T-helper 22 cell (primary cell): ENCODE results near the gene CBX3.
A peak's percentile ranks its signal among the peaks of the same experiment; 100 is the strongest.
"Not testable (repeated sequence)": the region's sequence is repeated elsewhere in the genome, so short reads cannot be mapped to it uniquely, and the experiment has no call there.

Source experiments
- DNase-seq: peaks from one replicate; pipeline ENCODE4 v3.0.0-alpha.2; 2020; ENCODE audit warnings: low read depth

Gene CBX3

DNA sequence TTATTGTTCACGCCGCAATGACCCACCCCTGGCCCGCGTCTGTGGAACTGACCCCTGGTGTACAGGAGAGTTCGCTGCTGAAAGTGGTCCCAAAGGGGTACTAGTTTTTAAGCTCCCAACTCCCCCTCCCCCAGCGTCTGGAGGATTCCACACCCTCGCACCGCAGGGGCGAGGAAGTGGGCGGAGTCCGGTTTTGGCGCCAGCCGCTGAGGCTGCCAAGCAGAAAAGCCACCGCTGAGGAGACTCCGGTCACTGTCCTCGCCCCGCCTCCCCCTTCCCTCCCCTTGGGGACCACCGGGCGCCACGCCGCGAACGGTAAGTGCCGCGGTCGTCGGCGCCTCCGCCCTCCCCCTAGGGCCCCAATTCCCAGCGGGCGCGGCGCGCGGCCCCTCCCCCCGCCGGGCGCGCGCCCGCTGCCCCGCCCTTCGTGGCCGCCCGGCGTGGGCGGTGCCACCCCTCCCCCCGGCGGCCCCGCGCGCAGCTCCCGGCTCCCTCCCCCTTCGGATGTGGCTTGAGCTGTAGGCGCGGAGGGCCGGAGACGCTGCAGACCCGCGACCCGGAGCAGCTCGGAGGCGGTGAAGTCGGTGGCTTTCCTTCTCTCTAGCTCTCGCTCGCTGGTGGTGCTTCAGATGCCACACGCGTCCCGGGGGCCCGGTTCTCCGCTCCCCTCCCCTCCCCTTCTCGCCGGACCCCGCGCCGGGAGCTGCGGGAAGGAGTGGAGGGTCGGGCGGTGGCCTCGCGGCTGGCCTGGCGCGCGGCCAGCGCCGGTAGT, at the start of gene CBX3:
Gene CBX3, plus strand, starts transcription at position 499 of the 772 bp plus-strand sequence. CDS start 1,254 bp downstream, outside the sequence.
- peak; percentile 77 for DNase-seq

DNA sequence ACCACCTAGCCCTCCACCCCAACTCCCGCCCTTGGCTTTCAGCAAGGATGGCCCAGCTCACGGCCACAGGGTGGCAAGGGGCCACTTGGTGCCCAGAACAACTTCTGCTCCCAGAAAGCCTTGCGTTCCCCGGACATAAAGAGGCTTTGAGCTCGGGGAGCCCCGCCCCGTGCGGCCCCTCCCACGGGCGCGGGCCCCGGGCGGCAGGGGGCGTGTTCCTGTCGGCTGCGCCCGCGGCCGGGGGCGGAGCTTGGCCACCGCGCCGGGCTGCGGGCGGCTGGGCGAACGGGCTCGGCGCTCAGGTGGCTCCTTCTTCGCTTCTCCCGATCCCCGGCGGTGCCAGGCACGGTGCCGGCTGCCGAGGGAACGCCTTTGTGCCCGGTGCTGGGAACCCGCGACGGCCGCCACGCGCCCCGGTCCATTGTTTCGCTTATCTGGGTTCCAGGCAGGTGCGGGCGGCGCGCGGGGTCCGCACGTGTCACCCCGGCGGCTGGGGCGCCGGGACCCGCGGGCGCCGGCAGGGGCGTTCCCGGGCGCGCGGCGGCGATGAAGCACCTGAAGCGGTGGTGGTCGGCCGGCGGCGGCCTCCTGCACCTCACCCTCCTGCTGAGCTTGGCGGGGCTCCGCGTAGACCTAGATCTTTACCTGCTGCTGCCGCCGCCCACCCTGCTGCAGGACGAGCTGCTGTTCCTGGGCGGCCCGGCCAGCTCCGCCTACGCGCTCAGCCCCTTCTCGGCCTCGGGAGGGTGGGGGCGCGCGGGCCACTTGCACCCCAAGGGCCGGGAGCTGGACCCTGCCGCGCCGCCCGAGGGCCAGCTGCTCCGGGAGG, 49.4 kb upstream of the CBX3 start, which contains the start of gene NFE2L3:
Gene NFE2L3, plus strand, starts transcription at position 246 of the 829 bp plus-strand sequence. Its CDS starts 301 bp downstream, at position 547.
- DNase-seq = peak; percentile 69

DNA sequence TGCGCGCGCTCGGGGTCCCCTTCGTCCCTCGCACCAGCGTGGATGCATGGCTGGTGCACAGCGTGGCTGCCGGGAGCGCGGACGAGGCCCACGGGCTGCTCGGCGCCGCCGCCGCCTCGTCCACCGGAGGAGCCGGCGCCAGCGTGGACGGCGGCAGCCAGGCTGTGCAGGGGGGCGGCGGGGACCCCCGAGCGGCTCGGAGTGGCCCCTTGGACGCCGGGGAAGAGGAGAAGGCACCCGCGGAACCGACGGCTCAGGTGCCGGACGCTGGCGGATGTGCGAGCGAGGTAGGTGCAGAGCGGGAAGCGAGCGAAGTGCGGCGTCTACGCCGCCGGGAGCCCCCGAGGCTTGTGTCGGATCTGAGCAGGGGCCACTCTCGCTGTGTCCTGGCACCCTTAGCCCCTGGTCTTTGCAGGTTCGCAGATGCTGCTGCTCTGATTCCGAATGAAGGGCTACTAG, 48.7 kb upstream of the CBX3 start:
- not testable (repeated sequence) for DNase-seq

DNA sequence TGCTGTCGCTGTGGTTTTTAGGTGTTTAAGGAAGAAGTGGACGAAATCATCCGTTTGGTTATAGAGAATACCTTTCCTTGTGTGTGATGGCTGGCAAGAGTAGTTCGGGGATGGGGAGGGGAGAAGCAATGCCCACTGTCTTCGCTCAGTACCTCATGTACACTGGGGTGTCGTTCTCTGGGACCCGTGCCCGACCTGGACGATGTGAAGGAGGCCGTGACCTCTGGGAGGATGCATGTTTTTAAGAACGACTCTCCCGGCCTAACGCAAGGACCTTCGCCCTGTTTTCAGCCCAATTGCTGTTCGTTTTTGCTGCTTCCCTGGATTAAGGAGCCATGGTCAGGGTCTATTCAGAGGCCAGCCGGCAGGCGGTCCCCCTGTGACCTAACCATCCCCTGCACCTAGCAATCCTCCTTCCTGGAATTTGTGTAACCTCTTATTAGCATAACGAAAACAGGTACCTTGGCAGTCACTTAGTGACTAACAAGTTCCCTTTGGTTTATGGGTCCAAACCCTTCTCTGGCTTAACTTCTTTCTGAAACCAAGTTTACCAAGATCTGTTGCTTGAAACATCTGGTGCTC, 48.2 kb upstream of the CBX3 start:
- no peak for DNase-seq

DNA sequence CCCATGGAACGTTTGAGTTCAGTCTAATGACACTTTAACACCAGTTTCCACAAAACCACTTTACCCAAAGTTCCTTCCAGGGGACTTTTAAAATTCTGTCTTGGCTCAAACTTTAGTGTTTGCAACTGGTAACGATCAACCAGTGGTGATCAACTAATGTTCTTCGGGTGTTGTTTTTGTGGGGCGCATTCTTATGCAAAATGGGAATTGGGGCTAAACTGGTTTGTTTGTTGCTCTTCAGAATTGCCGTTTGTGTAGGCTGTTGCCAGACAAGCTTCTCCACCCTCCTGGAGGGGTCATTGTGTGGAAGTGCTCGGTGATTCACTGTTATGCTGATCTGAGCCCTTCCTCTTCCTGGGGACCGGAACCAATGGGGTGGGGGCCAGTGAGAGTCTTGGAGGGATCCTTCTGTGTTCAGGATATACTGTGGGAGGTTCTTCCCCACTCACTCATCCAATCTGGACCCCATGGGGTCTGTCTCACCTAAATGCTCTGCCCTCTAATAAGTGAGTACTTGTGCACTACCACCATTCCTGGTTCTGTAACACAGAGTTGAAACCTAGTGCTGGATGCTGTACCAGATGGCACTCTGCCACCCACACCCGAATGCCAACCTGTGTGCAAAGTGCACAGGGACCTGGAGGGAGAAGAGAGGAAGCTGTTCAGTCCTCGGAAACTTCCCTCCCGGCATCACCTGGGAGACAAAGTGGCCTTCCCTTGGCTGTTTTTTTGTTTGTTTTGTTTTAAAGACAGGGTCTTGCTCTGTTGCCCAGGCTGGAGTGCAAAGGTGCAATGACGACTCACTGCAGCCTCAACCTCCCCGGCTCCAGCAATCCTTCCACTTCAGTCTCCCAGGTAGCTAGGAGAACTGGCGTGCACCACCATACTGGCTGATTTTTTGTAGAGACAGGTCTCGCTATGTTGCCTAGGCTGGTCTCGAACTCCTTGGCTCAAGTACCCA, 47.4 kb upstream of the CBX3 start:
- DNase-seq = no peak

DNA sequence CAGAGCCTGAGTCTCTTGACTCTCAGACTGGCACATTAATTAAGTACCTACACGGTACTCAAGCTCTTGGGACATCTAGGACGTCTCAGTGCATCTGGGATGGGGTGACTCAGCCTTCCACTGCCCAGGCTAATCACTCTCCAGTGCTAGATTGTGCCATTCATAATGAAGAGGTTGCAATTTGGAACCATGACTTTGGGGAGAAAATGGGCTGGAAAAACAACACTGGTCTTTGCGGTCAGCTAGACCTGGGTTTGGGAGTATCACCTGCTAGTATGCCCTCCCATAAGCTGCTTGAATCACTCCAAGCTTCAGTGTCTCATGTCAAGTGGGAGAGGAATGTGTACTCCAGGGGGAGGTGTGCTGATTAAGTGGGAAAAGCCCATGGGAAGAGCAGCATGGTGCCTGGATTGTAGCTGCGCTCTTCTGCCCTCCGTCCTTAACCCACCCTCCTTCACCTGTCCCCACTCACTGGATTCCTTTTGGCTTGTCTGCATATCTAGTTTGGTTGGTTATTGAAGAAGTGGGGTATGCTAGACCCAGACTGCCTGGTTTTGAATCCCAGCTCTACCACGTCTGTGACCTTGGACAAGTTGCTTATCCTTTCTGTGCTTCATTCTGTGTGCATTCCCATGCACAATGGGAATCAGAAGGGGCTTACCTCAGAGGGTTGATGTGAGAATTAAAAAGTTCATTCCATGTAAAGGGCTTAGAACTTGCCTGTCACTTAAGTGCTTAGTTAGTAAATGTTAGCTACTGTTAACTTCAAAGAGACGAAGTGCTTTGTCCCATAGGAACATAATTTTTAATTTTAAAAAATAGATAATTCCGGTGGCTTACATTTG, 45.8 kb upstream of the CBX3 start:
- no peak for DNase-seq

DNA sequence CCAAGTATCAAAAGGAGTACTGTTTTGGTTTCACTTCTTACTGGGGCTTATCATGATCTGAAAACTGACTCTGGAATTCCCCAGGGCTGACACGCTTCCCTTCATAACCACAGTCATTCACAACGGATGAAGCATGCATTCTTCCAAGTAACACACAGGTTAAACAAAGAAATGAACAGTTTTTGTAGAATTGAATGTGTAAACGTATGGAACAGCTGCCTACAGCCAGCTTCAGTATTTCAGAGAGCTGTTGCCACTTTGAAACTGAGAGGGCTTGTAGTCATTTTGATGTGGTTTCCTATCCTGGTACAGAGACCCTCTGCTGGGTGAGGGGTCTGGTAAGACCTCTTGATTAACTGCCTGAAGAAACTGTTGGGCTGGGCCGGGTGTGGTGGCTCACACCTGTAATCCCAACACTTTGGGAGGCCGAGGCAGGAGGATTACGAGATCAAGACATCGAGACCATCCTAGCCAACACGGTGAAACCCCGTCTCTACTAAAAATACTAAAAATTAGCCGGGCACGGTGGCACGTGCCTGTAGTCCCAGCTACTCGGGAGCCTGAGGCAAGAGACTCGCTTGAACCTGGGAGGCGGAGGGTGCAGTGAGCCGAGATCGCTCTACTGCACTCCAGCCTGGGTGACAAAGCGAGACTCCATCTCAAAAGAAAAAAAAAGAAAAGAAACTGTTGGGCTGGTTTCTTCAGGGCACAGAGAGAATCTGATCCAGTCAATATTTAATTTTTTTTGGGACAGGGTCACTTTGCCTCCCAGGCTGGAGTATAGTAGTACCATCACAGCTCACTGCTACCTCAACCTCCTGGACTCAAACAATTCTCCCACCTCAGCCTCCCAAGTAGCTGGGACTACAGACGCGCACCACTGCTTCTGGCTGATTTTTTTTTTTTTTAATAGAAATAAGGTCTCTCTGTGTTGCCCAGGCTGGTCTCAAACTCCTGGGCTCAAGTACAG, 44.8 kb upstream of the CBX3 start:
- peak; percentile 55 for DNase-seq

DNA sequence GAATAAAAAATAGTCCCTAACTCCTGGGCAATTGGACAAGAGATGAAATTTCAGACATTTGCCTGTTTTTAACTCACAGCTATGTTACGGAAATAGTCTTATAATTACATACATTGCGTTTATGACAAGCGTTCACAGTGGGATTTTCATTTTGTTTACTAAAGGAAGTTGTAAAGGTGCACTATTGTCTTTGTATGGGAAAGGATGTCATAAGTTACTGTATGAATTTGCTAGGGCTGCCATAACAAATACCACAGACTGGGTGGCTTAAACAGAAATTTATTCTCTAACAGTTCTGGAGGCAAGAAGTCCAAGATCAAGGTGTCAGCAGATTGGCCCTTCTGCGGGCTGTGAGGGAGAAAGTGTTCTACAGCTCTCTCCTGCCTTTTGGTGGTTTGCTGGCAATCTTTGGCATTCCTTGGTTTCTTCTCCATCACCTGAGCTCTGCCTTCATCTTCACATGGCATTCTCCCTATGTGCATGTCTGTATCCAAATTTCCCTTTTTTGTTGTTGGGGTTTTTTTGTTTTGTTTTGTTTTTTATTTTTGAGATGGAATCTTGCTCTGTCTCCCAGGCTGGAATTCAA, 43.9 kb upstream of the CBX3 start:
- DNase-seq = no peak

DNA sequence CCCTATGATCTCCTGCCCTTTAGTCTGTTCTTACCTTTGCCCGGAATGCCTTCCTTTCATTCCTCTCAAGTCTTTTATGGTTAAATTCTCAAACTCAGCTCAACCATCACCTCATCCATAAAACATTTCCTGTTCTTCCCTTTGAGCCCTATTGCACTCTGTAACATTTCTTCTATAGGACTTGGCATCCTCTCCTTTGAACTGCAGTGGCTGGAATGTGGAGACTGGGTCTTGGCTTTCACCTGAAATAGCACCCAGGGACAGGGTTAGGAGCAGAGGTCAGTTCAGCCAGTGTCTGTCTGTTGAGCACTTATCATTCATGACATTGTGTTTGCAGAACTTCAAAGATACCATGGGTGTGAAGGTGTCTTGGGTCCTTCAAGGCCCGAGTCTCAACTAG, 42.3 kb upstream of the CBX3 start:
- DNase-seq = no peak

DNA sequence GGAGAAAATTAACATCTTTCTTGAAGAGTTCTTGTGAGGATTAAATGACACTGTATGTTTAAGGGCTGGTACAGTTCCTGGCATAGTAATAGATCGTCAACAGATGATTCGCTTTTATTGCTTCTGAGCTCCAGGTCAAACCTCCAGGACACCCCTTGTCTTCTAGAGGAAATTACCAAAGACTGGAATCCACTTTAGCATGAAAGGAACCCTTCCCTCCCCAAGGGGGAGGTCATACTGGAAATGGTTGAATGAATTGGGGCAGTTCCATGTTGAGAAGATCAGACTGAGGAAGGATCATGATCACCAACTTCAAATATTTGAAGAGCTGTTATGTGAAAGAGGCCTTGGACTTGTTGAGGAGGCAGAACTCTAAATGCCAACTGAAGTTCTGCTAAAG, 40.6 kb upstream of the CBX3 start:
- no peak for DNase-seq

DNA sequence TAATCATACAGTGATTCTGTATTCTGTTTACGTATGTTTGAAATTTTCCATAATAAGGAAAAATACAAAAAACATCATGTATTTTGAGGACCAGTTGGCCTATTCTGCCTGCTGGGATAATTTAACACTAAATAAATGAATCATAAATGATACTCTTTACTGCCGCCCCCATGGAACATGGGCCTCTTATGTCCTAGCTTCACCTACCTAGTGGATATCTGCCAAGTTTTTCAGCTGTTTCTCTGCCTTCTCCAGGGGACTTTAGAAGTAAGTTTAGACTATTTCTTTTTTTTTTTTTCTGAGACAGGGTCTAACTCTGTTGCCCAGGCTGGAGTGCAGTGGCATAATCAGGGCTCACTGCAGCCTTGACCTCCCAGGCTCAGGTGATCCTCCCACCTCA, 39.1 kb upstream of the CBX3 start:
- DNase-seq = no peak

DNA sequence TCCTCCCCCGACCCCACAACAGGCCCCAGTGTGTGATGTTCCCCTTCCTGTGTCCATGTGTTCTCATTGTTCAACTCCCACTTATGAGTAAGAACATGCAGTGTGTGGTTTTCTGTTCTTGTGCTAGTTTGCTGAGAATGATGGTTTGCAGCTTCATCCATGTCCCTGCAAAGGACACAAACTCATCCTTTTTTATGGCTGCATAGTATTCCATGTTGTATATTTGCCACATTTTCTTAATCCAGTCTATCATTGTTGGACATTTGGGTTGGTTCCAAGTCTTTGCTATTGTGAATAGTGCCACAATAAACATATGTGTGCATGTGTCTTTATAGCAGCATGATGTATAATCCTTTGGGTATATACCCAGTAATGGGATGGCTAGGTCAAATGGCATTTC, 37.7 kb upstream of the CBX3 start:
- not testable (repeated sequence) for DNase-seq

DNA sequence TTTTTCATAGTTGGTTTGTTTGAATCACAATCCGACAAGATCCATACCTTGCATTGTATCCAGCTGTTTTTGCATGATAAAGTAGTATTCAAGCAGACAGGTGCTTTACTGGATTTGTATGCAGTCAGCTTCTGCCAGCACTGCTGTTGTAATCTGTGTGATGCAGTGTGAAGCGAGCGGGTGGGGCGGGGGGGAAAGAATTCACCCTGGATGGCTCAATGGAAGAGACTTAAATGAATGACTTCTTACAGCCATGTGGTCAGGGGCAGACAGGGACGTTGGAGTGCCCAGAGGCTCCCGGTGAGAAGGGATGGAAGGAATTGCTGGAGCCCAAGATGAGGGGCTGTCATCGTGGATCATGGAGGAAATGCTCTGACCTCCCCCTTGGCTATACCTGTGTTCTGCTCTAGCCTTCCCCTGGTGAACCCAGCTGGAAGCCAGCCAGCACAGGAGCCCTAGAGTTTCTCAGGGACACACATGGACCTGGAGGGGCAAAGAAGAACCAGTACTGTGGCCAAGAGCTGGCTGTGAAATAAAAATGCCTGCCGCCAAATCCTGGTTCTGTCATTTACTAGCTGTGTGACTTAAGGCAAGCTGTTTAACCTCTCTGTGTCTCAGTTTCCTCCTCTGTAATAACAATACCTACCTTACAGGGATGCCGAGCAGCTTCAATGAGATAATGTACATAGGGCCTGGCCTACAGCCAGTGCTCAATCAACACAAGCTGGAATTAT, 35.4 kb upstream of the CBX3 start:
- no peak for DNase-seq

DNA sequence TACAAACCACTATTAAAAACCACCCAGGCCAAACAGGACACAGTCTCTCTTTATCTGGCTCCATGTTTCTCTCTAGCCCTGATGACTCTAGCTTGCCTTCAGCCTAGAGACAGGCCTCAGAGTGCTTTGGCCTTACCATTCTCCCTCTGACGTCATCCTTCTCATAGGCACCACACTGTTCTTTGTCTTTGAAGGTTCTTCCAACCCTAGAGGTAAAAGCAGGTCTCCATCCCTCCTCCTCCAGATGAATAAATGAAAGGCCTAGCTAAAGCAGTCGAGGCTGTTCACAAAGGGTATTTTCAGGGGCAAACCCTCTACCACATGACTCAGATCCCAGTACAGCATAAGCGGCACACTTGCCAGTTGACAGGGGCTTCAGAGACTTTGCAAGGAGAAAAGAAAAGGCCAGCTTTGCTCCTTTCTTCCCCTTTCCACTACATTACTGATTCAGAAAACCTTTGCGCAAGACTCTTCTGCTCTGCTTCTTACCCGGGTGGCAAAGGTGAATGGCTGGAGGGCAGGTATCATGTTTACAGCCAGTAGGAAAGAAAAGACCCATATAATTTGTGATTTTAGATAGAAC, 34.8 kb upstream of the CBX3 start:
- DNase-seq = no peak

DNA sequence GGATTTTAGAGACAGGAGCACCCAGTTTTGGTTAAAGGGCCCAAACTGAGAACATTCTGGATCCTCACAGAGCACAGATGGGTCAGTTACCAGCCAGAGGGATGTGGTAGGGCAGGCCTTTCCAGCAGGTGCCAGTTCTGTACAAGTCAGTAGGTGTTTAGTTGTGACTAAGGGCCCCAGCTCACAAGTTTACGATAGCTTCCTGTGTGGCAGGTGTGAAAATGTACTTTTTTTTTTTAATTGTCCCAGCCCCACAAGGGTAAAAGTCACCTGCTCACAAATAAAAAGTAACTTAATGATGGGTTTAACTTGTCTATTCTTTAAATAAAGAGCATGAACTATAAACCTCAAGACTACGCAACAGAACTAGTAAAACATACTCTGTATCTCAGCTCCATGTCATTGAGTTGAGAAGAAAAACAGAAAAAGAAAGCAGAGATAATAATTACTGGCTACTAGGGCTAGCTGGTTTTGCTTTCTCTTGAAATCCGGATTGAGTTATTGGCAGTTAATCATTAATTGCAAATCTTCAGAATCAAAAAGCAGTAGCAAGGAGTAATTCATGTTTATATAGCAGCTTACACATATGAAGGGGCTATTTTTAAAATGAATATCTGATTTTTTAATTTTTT, 34.1 kb upstream of the CBX3 start:
- no peak for DNase-seq

DNA sequence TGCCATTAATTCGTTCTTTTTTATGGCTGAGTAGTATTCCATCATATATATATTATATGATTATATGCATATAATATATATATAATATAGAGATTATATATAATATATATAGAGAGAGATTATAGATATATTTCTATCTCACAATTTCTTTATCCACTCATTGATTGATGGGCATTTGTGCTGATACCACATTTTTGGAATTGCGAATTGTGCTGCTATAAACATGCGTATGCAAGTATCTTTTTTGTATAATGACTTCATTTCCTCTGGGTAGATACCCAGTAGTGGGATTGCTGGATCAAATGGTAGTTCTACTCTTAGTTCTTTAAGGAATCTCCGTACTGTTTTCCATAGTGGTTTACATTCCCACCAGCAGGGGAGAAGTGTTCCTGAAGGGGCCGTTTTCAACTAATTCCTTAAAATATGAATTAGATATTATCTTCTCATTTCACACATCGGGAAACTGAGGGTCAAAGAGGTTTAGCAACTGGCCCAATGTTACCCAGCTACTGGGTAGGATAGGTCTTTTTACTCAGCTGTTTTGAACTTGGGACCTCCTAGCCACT, 33.0 kb upstream of the CBX3 start:
- DNase-seq = no peak

DNA sequence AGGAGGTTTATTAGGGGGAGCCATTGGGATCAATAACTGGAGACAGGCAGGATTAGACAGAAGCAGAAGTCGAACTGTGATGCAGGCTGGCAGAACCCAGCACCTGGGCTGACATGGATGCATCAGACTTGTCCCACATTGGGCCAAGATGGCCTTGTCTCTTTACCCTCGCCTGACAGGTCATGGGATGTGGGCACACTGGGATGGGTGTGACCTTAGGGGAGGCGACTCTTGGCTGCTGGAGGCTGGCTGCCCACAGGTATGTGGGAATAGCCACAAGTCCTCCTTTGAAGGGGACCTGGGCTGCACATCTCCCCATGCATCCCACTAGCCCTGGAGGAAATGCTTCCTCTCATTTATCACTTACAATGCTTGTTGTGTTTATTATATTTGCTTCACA, 32.3 kb upstream of the CBX3 start:
- no peak for DNase-seq
